Activated CD4-positive, alpha-beta T cell treated with anti-CD3 and anti-CD28 coated beads, Interleukin-2, amount 50 U/mL, for 1 hour (primary cell): ENCODE measurements around the gene SLC22A7.

ENCODE experiments used
- DNase-seq: peaks from one replicate; pipeline ENCODE4 v3.0.0-alpha.2; 2020

SLC22A7 gene, protein sequence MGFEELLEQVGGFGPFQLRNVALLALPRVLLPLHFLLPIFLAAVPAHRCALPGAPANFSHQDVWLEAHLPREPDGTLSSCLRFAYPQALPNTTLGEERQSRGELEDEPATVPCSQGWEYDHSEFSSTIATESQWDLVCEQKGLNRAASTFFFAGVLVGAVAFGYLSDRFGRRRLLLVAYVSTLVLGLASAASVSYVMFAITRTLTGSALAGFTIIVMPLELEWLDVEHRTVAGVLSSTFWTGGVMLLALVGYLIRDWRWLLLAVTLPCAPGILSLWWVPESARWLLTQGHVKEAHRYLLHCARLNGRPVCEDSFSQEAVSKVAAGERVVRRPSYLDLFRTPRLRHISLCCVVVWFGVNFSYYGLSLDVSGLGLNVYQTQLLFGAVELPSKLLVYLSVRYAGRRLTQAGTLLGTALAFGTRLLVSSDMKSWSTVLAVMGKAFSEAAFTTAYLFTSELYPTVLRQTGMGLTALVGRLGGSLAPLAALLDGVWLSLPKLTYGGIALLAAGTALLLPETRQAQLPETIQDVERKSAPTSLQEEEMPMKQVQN

DNA sequence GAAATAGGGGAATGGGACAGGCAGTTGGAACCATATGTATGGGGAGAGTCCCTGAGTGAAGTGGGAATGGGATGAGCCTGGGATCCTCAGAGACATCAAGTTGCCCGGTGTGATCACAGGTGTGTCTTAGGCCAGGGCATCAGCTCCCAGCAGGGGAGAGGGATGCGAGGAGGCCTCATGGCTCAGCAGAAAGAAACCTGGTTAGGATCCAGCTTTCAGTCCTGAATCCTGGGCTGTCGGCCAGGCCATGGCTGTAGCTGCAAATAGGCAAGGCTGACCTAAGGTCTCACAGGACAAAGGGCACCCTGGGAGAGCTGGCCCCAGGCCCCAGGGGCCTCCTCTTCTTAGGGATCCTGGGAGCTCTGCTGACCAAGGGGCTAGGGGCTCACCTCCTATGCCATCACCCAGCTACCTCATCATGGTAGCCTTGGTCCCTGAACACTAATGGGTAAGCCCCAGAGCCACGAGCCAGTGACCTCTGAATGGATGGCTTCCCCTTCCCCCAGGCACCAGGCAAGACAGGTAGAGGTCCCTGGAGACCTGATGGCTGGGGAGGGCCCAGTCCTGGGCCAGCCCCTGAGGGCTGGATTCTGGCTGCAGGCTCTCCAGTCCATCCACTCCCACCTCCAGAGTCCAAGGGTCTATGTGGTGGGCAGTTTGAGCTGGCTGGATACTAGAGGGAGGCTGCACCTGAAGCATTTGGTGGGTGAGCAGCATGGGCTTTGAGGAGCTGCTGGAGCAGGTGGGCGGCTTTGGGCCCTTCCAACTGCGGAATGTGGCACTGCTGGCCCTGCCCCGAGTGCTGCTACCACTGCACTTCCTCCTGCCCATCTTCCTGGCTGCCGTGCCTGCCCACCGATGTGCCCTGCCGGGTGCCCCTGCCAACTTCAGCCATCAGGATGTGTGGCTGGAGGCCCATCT lies at the start of gene SLC22A7:
TSS of gene SLC22A7 (plus strand) at position 617 of the 921 bp plus-strand sequence. CDS start at position 716, 99 bp downstream.
- no peak for DNase-seq

DNA sequence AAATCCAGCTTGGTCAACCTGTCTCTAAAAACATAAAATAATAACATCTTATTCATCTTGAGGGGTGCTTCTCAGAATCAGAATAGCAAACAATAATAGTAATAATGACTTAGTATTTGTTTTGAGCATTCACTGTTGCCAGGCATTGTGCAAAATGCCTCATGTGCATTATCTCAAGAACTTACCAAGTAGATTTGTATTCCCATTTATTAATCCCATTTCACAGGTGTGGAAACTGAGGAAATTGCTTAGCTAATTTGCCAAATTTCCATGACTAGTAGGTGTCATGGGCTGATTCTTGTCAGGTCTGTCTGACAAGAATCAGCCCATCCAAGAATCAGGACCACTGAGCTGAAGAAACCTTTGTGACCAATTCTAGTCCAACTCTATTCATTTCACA lies 49.3 kb upstream of the SLC22A7 start:
- DNase-seq = no peak

DNA sequence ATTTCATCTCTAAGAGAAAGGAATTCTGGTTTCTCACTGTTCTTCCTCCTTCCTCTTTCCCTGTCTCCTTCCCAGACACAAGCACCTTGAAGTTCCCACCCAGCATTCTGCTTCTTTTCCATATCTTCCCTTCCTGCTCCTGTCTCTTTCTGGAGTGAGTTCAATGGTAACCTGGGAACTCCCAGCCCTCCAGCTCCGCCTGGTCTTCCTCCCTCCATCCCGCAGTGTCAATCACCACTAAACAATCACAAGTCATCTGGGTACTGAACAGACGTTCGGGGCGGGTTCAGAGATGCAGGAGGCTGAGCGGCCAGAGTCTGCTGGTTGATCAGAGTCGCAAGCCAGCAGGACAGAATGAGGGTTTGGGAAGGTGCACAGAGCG lies 47.1 kb upstream of the SLC22A7 start:
- DNase-seq = no peak

DNA sequence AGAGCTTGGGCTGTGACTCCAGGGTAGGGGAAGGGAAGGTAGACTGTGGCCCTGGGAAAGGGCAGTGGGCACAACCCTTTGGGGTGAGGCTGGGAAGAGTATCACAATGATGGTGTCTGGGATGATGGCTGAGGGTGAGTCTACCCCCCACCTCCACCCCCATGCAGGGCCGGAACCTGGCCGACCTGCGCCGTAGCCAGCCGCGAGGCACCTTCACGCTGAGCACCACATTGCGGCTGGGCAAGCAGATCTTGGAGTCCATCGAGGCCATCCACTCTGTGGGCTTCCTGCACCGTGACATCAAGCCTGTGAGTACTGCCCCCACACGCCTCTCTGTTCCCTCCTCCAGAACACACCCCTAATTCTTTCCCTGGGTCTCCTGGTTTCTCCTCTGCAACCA lies 44.7 kb upstream of the SLC22A7 start:
- DNase-seq = no peak

DNA sequence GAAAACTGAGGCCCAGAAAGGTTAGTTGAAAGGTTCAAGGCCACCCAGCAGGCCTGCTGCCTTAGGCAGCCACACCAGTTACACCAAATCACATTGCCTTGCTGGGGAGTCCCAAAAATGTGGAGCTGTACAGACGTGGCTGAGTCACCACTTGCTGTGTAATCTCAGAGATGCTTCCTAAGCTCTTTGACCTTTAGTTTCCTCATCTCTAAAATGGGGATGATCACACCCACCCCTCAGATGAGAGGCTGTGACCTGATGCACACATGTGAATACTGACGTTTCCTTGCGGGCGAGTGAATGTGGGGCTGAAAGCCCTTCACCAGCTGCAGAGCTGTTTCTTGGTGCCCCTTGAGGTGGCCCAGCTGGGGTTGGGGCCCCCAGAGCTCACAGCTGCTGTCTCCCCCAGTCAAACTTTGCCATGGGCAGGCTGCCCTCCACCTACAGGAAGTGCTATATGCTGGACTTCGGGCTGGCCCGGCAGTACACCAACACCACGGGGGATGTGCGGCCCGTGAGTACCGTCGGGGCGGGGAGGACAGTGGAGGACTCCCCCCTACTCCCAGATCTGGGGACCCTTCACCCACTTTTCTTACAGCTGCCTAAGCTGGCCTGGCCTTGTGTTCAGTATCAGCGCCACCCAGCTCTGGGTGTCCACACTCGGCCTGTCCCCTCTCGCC lies 43.8 kb upstream of the SLC22A7 start:
- DNase-seq = no peak

DNA sequence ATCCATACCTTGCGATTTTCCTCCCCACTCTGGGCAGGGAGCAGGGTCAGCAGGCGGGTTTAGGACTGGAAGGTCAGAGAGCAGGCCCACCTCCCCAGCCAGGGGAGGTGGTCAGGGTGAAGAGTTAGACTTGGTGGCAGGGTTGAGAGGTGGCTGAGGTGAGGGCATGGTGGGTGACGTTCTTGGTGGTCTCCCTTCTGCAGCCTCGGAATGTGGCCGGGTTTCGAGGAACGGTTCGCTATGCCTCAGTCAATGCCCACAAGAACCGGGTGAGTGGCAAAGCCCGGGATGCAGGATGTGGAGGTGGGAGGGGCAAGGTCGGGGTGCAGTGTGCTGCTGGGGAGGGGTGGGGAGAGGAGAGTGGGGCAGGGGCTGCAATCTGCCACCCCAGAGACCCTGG lies 43.2 kb upstream of the SLC22A7 start:
- no peak for DNase-seq

DNA sequence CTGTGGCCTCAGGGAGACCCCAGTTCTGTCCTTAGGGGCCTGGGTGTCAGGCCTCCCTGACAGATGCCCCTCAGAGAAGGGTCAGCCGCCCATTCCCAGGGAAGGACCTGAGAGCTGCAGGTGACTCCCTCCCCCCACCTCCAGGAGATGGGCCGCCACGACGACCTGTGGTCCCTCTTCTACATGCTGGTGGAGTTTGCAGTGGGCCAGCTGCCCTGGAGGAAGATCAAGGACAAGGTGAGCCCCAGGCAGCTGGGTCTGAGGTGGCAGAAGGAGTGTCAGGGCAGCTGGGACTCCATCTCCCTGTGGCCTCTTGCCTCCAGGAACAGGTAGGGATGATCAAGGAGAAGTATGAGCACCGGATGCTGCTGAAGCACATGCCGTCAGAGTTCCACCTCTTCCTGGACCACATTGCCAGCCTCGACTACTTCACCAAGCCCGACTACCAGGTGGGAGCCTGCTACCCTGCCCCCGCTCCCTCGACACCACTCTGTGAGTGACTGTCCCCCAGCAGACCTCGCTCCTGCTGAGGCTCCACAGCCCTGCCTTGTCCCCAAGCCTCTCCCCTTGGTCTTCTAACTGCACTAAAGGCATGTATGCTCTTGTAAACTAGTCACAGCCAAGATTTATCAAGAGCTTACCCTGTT lies 42.5 kb upstream of the SLC22A7 start:
- DNase-seq = no peak

DNA sequence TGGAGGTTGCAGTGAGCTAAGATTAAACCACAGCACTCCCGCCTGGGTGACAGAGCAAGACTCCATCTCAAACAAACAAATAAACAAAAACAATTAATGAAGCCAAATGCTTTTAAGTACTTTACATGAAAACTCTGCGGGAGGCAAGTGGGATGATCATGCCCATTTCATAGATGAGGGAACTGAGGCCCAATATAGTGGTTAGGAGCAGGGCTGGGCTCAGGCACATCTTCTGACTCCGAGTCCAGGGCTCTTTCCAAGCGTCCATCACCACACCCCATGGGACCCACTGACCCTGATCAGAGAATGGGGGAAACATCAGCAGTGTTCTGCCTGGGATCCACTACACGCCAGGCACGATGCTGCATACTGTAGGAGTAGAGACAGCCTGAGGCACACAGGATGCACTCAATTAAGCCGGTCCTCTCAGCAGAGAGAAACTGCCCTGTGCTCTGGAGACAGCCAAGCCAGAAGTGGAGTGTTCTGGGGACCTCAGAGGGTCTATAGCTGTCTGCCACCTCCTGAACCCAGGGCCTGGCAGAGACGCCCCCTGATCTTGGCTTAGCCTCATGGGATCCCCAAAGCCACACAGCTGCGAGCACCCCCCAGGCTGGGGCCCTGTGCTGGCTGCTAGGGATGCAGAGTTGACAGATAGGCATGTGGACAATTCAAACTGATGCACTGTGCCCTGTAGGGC lies 41.2 kb upstream of the SLC22A7 start:
- no peak for DNase-seq

DNA sequence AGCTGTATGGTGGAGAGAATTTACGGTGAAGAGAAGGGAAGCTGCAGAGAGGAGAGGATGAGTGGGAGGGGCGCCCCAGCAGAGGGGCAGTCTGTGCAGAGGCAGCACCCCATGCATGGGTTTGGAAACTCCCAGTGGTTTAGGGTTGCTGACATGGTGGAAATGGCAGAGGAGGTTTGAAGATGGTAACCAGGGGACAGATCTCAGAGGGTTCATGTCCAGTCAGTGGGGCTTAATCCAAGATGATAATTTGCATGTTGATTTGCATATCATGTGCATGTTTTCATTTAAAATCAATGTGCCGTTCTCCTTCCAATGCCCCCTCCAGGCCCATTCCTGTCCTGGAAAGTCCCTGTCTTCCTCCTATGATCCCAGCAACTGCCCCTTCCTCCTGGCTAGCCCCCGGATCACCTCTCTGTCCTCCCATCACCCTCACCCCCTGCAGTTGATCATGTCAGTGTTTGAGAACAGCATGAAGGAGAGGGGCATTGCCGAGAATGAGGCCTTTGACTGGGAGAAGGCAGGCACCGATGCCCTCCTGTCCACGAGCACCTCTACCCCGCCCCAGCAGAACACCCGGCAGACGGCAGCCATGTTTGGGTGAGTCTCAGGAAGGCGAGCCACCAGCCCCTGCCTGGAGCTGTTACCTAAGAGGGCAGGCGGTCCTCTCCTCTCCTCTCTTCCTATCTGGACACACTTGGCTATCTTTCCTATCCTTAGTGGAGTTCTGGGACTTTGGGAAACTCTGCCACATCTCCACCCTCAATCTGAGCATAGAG lies 40.5 kb upstream of the SLC22A7 start:
- no peak for DNase-seq

DNA sequence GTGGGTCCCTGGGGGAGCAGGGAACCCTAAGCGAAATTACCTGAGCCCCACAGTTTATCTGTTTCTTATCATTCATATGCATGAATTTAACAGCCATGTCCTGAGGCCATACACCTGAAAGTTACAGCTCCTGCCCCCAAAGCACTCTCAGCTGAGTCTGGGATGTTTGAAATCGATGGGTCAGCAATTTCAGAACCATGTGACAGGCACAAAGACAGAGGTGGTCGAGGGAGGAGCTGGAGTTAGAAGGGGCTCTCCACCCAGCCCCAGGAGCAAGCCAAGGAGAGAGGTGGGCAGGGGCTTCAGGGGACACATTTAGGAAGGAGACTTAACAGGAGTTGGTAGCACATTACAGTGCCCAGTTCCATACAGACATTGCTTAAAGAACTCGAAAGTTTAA lies 39.9 kb upstream of the SLC22A7 start:
- DNase-seq = no peak

DNA sequence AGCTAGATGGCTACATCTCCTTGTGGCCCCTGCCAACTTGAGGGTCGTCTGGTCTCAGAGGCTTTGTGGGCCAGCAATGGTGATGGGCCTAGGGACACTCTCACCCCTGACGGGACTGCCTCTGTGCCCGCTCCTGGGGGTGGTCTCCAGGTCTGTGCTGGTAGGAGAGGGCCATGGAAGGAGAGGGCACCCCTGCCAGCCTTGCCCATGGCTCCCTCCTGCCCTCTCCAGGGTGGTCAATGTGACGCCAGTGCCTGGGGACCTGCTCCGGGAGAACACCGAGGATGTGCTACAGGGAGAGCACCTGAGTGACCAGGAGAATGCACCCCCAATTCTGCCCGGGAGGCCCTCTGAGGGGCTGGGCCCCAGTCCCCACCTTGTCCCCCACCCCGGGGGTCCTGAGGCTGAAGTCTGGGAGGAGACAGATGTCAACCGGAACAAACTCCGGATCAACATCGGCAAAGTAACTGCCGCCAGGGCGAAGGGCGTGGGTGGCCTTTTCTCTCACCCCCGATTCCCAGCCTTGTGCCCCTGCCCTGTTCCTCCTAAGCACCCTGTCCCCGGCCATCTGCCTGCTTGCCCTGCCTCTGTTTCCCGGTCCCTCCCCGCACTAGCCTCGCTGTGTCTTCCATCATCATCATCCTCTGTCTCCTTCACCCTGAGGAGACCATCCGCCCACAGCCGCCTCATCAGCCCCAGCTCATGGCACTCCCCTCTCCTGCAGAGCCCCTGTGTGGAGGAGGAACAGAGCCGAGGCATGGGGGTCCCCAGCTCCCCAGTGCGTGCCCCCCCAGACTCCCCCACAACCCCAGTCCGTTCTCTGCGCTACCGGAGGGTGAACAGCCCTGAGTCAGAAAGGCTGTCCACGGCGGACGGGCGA lies 39.0 kb upstream of the SLC22A7 start:
- DNase-seq = no peak

DNA sequence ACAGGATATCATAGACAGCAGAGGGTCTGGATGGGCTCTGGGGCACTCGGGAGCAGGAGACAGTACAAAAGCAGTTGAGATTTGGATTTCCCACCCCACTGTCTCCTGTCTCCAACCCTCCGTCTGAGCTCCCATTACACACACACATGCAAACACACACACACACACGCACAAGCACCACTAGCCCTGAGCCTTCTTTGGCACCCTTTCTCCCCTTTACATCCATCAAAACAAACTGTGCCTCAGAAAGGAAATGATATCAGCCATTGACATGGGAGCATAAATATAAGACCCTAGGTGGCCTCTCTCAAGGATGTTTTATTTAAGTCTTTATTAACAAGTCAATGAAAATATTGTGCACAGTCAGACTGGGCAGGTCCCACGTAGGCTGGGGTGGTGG lies 37.3 kb upstream of the SLC22A7 start:
- DNase-seq = no peak

DNA sequence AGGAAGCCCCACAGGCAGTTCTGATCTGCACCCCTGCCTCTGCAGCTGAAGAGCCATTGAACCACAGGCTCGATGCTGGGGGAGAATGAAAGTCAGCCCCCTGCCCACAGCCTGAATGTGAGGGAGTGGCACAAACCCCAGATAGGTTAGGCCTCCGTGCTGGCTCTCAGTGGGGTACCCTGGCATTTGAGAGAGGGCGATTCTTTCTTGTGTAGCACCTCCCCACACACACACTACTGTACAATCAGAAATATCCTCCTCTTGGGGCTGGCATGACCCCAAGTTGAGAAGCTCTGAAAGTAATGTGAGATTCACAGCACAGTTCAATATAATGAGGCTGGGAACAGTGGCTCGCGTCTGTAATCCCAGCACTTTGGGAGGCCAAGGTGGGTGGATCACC lies 36.9 kb upstream of the SLC22A7 start:
- DNase-seq = no peak

DNA sequence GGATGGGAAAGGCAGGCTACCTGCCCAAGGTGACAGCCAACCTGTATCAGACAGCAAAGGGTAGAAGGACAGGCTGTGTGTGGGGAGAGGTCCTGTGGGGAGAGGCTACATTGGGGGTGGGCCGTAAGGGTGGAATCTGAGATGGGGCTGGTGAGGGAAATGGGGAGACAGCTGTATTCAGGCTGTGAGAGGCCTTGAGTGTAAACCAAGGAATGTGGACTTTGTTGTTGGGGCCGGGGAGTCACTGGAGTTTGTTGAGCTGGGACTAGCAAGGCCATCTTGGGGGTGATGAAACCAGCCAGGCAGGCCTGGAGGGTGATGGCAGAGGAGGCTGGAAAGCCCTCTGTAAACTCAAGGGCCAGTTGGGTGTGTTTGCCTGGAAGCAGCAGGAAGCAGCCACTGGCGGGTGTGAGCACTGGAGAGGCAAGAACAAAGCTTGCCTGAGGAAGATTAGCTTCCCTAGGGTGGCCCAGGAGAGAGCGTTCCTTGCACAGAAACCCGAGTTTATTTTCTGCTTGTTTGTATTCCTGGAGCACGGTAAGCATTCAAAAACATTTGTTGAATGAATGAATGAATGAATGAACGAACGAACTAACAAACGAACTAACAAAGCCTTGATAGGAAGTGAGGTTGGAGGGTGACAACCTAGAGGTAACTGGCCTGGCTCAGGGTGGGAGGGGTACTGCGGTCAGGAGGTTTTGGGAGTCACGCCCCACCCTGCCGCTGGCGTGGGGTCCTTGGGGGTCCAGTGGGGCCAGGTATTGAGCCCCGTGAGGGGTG lies 35.9 kb upstream of the SLC22A7 start:
- DNase-seq = no peak

DNA sequence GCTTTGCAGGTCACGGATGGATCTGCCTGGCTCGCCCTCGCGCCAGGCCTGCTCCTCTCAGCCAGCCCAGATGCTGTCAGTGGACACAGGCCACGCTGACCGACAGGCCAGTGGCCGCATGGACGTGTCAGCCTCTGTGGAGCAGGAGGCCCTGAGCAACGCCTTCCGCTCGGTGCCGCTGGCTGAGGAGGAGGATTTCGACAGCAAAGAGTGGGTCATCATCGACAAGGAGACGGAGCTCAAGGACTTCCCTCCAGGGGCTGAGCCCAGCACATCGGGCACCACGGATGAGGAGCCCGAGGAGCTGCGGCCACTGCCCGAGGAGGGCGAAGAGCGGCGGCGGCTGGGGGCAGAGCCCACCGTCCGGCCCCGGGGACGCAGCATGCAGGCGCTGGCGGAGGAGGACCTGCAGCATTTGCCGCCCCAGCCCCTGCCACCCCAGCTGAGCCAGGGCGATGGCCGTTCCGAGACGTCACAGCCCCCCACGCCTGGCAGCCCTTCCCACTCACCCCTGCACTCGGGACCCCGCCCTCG lies 35.2 kb upstream of the SLC22A7 start:
- no peak for DNase-seq

DNA sequence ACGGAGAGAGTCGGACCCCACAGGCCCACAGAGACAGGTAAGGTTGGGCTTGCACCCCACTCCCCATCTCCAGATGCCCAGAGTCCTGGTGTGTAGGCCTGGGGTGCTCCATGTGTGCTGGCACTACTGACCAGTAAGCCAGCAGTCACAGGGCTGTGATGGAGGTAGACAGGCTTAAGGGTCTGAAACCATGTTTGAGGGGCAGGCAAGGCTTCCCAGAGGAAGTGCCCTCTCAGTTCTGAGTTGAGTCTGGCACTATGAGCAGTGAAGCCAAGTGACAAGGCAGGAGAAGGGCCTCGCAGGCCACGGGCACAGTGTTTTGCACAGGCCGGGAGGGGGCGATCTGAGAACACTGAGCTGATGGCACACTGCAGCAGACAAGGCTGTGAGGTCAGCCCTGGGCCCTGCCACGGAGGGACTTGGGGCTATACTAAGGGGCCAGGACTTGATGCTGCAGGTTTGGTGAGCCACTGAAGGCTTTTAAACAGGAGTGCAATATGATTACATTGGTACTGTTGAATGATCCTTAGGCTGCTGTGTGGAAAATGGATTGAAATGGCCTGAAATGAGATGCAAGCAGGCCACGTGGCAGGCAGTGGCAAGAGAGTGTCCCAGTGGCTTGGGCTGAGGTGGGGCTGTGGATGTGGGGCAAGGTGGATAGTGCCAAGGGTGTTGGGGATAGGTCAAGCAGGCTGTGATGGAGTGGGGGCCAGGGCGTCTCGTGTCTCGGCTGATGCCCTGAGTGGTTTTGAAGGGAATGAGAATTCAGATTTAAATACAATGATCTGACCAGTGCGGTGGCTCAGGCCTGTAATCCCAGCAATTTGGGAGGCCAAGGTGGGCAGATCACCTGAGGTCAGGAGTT lies 34.5 kb upstream of the SLC22A7 start:
- peak; percentile 77 for DNase-seq

DNA sequence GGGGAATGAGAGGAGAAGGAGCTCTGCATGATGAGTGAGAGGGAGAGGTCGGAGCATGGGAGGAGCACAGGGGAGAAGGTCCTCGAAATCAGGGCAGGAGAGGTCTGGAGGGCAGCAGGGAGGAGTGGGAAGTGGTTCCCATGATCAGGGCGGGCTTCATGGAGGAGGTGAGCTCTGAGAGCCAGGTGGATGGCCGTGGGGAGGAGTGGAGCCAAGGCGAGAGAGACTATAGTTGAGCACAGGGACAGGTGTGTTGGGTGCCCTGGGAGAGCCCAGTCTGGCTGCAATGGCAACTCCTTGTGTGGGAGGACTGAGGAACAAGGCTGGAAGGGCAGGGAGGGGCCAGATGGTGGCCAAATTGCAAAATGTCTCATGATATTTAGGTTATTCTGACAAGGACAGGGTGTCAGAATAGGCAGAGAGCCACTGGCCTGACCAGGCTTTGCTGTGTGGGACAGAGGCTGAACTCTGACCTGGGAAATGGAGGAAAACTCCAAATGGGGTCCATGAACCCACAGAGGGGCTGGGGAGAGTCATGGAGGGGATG lies 33.4 kb upstream of the SLC22A7 start:
- DNase-seq = no peak

DNA sequence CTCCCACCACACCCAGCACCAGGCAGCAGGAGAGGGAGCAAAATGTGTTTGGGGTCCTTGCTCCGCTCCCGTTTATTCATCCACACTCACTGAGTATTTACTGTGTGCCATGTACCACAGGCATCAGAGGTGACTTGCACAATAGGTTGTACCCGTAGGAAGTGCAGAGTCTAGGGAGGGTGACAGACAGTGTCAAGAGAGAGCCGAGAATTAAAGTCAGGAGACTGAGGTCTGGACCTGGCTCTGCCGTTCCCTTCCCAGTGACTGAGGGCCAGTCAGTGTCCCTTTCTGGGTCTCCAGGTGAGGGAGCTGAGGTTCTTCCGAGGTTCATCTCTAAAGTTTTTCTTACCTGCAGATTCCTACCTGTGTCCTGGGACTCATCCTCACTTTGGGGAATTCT lies 32.5 kb upstream of the SLC22A7 start:
- no peak for DNase-seq
